Glutamatergic neuron (in vitro differentiated cells): Measurements from ENCODE around the gene CCNT2. TPM values are rescaled to one million over a fixed set of nuclear protein-coding genes. Genes with fewer than 3 reads are reported as not detected.
A peak's percentile ranks its signal among the peaks of the same experiment; 100 is the strongest.

Experiments
- DNase-seq: peaks from one replicate; pipeline ENCODE4 v3.0.0; 2022
- H3K27ac Mint-ChIP-seq: one replicate; pipeline ENCODE4 v1.8.0; 2020; ENCODE audit warnings: mild to moderate bottlenecking, mixed read lengths, inconsistent platforms; ENCODE audit not compliant: unreplicated experiment
- H3K27me3 Mint-ChIP-seq: one replicate; pipeline ENCODE4 v1.8.0; 2020; ENCODE audit warnings: mild to moderate bottlenecking, moderate library complexity, mixed read lengths, inconsistent platforms; ENCODE audit not compliant: unreplicated experiment
- H3K36me3 Mint-ChIP-seq: one replicate; pipeline ENCODE4 v1.8.0; 2020; ENCODE audit warnings: mild to moderate bottlenecking, mixed read lengths, inconsistent platforms; ENCODE audit not compliant: unreplicated experiment
- H3K4me1 Mint-ChIP-seq: one replicate; pipeline ENCODE4 v1.8.0; 2020; ENCODE audit warnings: mild to moderate bottlenecking, low read depth, mixed read lengths, inconsistent platforms; ENCODE audit not compliant: unreplicated experiment
- H3K4me3 Mint-ChIP-seq: one replicate; pipeline ENCODE4 v1.8.0; 2020; ENCODE audit warnings: mild to moderate bottlenecking, mixed read lengths, inconsistent platforms; ENCODE audit not compliant: unreplicated experiment
- H3K9me3 Mint-ChIP-seq: one replicate; pipeline ENCODE4 v1.8.0; 2020; ENCODE audit warnings: mild to moderate bottlenecking, moderate library complexity, mixed read lengths, inconsistent platforms; ENCODE audit not compliant: unreplicated experiment
- CTCF ChIP-seq: fragments of 200-600 bp; sonication (generic); IDR thresholded peaks from one replicate; pipeline ENCODE4 v1.5.0; 2021; ENCODE audit not compliant: partially characterized antibody, unreplicated experiment
- total RNA-seq: library from RNA; stranded (reverse); fragmentation: NEBNext Ultra II Directional; extraction: Animal tissue kit (Norgen Biotek cat#: 25700); gene quantifications from one replicate; pipeline ENCODE4 v1.2.1, GENCODE V29; 2021; ENCODE audit not compliant: unreplicated experiment

CCNT2 gene
- total RNA-seq, 1 donor from 2014 or later: 70.0 TPM

- peaks cover 13% of the 10 kb centered on the region for H3K4me1 Mint-ChIP-seq
- no peak for TF ChIP-seq CTCF
- no peak overlapping the region for H3K27ac Mint-ChIP-seq
- H3K27me3 Mint-ChIP-seq: peaks cover 1% of the 10 kb centered on the region
- no peak overlapping the region for H3K4me3 Mint-ChIP-seq
- H3K9me3 Mint-ChIP-seq: peaks cover 2% of the 10 kb centered on the region
- no peaks in the 10 kb centered on the region for H3K36me3 Mint-ChIP-seq
- DNase-seq: no peak
Measured at GRCh38 chr2:135002836-135003235, 84.2 kb downstream of the CCNT2 start.

- Mint-ChIP-seq H3K27me3 (peaks cover 1% of the 10 kb centered on the region), H3K9me3 (peaks cover 2% of the 10 kb centered on the region), H3K4me1 (peaks cover 13% of the 10 kb centered on the region), H3K36me3 (no peaks in the 10 kb centered on the region), H3K4me3 (no peak overlapping the region), H3K27ac (no peak overlapping the region)
- DNase-seq: peak; percentile 85
- TF ChIP-seq CTCF: peak; percentile 75
Measured at GRCh38 chr2:135004005-135004746, 85.6 kb downstream of the CCNT2 start.

- Mint-ChIP-seq H3K27me3 (peaks cover 1% of the 10 kb centered on the region), H3K4me1 (peaks cover 11% of the 10 kb centered on the region), H3K9me3 (peaks cover 2% of the 10 kb centered on the region), H3K4me3 (no peak overlapping the region), H3K36me3 (no peaks in the 10 kb centered on the region), H3K27ac (no peak overlapping the region)
- no peak for TF ChIP-seq CTCF
- no peak for DNase-seq
Measured at GRCh38 chr2:135005753-135006152, 87.1 kb downstream of the CCNT2 start.

Other genes with a start within 250 kb of the CCNT2 start
- gene TMEM163, start 199.8 kb upstream of the CCNT2 start, total RNA-seq: 27.7 TPM
- not detected for gene ACMSD, start 80.2 kb upstream of the CCNT2 start, total RNA-seq
- not detected for gene MAP3K19, start 128.6 kb downstream of the CCNT2 start, total RNA-seq
- gene RAB3GAP1, start 133.5 kb downstream of the CCNT2 start, total RNA-seq: 30.7 TPM